ENCODE data around the gene CDH13.

The CDH13 gene

GRCh38 chr16:82895843-82896242 is 269.1 kb downstream of the CDH13 start:
- no peak for ATAC-seq

GRCh38 chr16:82899006-82899405 is 272.2 kb downstream of the CDH13 start:
- ATAC-seq = no peak
- no peak for TF ChIP-seq BACH2 (CRISPR knock-in tag; IDR thresholded peaks at IDR 0.05; ENCODE audit: borderline replicate concordance)
- TF ChIP-seq OSR1 (CRISPR knock-in tag; IDR thresholded peaks at IDR 0.05) = no peak
- TF ChIP-seq CSRNP3 (CRISPR knock-in tag; IDR thresholded peaks at IDR 0.05) = no peak
- TF ChIP-seq ZNF70 (CRISPR knock-in tag; IDR thresholded peaks at IDR 0.05) = no peak
- no peak for TF ChIP-seq SNAI2 (CRISPR knock-in tag; IDR thresholded peaks at IDR 0.05)

More at GRCh38 chr16:82895843-82896242, 269.1 kb downstream of the CDH13 start:
- TF ChIP-seq TSHZ2 (CRISPR knock-in tag; IDR thresholded peaks at IDR 0.05) (no peak), TCF4 (CRISPR knock-in tag; IDR thresholded peaks at IDR 0.05; ENCODE audit: borderline replicate concordance) (no peak), TOX (CRISPR knock-in tag; IDR thresholded peaks at IDR 0.05; ENCODE audit: borderline replicate concordance) (no peak), ESRRG (CRISPR knock-in tag; IDR thresholded peaks at IDR 0.05) (no peak), BACH2 (CRISPR knock-in tag; IDR thresholded peaks at IDR 0.05; ENCODE audit: borderline replicate concordance) (no peak), PPARA (CRISPR knock-in tag; IDR thresholded peaks at IDR 0.05; ENCODE audit: borderline replicate concordance) (no peak), ARNTL (CRISPR knock-in tag; IDR thresholded peaks at IDR 0.05; ENCODE audit: borderline replicate concordance, low read depth) (no peak), ZFP30 (CRISPR knock-in tag; IDR thresholded peaks at IDR 0.05) (no peak), SNAI2 (CRISPR knock-in tag; IDR thresholded peaks at IDR 0.05) (no peak), CSDC2 (CRISPR knock-in tag; IDR thresholded peaks at IDR 0.05) (no peak)

DNA sequence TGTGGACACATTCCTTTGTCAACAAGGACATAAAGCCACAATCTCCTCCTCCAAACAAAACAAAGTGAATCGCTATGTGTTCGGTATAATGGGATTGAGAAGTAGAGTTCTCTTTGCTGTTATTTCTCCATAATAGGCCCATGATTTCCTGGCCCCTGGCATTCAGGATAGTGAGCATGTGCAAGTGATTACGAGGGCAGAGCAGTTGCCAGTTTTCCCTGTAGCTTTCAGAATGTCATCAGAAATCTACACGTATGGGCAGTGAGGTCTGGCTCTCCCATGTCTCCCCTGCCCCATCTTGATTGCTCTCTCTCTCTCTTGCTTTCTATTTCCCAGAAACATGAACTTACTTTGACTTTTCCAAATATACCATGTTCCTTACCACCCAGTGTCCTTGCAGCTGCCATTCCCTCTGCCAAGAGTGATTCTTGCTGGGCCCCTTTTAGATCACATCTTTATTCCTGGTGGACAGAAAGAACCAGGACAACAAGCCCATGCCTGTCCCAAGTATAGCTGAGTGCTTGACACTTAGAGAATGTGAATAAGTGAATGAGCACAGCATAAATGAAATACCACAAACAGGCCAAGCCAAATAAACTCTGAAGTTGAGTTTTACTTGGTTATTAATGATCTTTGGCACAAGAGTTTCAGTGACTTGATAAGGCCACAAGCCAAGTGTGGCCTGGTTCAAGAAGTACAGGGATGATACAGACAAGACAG is 273.1 kb downstream of the CDH13 start:
- no peak for TF ChIP-seq ZNF565 (CRISPR knock-in tag; conservative IDR thresholded peaks at IDR 0.05; ENCODE audit: low read depth)
- no peak for TF ChIP-seq ARNTL (CRISPR knock-in tag; IDR thresholded peaks at IDR 0.05; ENCODE audit: borderline replicate concordance, low read depth)
- no peak for TF ChIP-seq SNAI2 (CRISPR knock-in tag; IDR thresholded peaks at IDR 0.05)
- no peak for TF ChIP-seq ZFP3 (CRISPR knock-in tag; IDR thresholded peaks at IDR 0.05)
- no peak for TF ChIP-seq ISL1 (CRISPR knock-in tag; IDR thresholded peaks at IDR 0.05)
- TF ChIP-seq BACH2 (CRISPR knock-in tag; IDR thresholded peaks at IDR 0.05; ENCODE audit: borderline replicate concordance) = no peak
- no peak for TF ChIP-seq PPARA (CRISPR knock-in tag; IDR thresholded peaks at IDR 0.05; ENCODE audit: borderline replicate concordance)
- no peak for ATAC-seq

DNA sequence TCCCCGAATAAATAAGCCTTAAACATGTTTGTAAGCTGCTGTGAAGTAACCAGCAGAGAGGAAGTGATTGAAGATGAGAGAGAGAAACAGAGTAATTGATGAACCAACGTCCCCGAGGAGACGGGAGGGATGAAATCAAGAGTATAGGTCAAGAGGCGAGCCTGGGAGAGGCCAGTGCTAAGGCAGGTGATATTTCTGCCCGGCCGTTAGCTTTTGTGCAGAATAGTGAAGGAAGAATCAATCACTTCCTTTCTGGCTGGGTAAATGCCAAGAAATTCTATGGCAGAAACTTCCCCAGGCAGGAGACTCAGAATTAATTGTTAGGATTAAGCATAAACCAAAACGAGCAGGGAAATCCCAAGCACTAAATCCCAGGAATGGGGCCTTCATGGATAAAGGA is 273.8 kb downstream of the CDH13 start:
- ATAC-seq = no peak
- TF ChIP-seq CSRNP3 (CRISPR knock-in tag; IDR thresholded peaks at IDR 0.05) (no peak), OSR1 (CRISPR knock-in tag; IDR thresholded peaks at IDR 0.05) (no peak), BACH2 (CRISPR knock-in tag; IDR thresholded peaks at IDR 0.05; ENCODE audit: borderline replicate concordance) (no peak), TCF4 (CRISPR knock-in tag; IDR thresholded peaks at IDR 0.05; ENCODE audit: borderline replicate concordance) (no peak), ESRRG (CRISPR knock-in tag; IDR thresholded peaks at IDR 0.05) (no peak), ZNF70 (CRISPR knock-in tag; IDR thresholded peaks at IDR 0.05) (no peak), ZC3H10 (CRISPR knock-in tag; IDR thresholded peaks at IDR 0.05) (no peak)

DNA sequence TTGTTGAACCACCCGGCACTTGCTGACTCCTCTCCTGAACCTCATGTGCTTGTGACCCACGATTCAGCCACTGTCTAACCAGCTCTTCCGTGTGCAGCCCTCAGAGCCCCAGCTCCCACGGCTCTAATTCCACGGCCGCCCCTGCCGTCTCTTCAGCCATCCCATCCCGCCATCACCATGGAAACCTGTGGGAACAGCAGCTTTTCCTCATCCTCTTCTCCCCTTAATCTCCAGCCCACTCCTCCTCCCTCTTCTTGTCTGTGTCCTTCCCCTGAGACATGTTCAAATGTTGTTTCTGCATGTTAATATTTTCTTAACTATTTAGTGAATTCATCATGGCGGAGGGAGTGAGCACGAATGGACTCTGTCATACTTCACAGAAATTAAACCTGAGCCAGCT is 285.2 kb downstream of the CDH13 start:
- TF ChIP-seq TCF4 (CRISPR knock-in tag; IDR thresholded peaks at IDR 0.05; ENCODE audit: borderline replicate concordance) = no peak
- TF ChIP-seq RARB (CRISPR knock-in tag; IDR thresholded peaks at IDR 0.05) = no peak
- ATAC-seq = no peak

All from SK-N-SH treated with all-trans-retinoic acid at 6 μM for 48 hours (cell line).